NT2/D1 (cell line): ENCODE measurements around the gene OSBPL7.
A peak's percentile ranks its signal among the peaks of the same experiment; 100 is the strongest.

Experiments used
- DNase-seq: peaks from one replicate; pipeline ENCODE4 v3.0.0-alpha.2; 2011; ENCODE audit warnings: low read depth, low spot score
- H3K27me3 ChIP-seq: 2 replicates; pipeline ENCODE4 v1.6.0; 2011; ENCODE audit warnings: mild to moderate bottlenecking; ENCODE audit not compliant: insufficient read length, insufficient read depth
- H3K36me3 ChIP-seq: 2 replicates; pipeline ENCODE4 v1.6.1; 2011; ENCODE audit warnings: mild to moderate bottlenecking, low read length, mixed read lengths; ENCODE audit not compliant: insufficient read depth, insufficient read length
- H3K4me1 ChIP-seq: 2 replicates; pipeline ENCODE4 v1.5.1; 2011; ENCODE audit not compliant: insufficient read depth, insufficient read length
- H3K4me3 ChIP-seq: 2 replicates; pipeline ENCODE4 v1.5.1; 2011; ENCODE audit warnings: low read depth; ENCODE audit not compliant: insufficient read length
- H3K9ac ChIP-seq: 2 replicates; pipeline ENCODE4 v1.6.0; 2011; ENCODE audit warnings: low read depth; ENCODE audit not compliant: insufficient read length
- H3K9me3 ChIP-seq: 2 replicates; pipeline ENCODE4 v1.5.1; 2011; ENCODE audit warnings: mild to moderate bottlenecking, low read length; ENCODE audit not compliant: insufficient read depth
- SUZ12 ChIP-seq: IDR thresholded peaks from 2 replicates; pipeline ENCODE4 v1.6.1; 2011; ENCODE audit not compliant: insufficient read length, insufficient read depth; ENCODE audit errors: extremely low read depth
- YY1 ChIP-seq: IDR thresholded peaks from 2 replicates; pipeline ENCODE4 v1.6.1; 2011; ENCODE audit not compliant: insufficient read length, insufficient read depth
- ZNF274 ChIP-seq: IDR thresholded peaks from 2 replicates; pipeline ENCODE4 v1.6.1; 2011; ENCODE audit warnings: mild to moderate bottlenecking, low read depth, low read length

Gene OSBPL7

DNA sequence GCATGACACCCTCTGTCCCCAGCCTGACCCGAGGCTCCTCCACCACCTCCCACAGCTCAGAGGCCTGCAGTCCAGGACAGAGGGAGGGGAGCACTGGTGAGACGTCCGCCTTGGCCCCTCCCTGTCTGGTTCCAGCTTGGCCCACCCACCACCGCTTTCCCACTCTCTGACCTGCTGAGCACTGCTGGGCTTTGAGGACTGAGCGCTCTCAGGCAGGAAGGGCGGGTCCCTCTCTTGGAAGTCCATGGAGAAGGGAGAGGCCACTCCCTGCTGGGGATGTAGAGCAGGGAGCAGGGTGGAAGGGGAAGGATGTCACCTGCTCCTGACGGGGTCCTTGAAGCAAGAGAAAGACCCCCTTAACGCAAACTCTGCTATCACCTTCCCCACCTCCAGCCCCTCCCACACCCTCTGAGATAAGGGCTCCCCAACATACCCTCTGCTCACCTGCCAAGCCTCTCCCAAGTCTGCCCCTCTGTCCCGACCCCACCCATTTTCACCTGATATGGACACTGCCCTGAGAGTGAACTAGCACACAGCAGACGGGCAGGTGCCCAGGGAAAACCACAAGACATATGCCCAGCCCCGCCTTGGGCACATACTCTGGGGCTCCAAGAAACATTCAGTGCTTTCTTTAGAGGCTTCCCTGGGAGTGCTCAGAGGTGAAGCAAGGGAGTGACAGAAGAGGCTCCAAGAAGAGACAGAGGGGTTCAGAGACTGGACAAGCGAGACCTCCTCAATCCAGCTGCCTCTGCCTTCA is 1.4 kb downstream of the OSBPL7 start:
- Histone ChIP-seq H3K36me3 (peaks cover 60% of the 10 kb centered on the region), H3K9me3 (no peaks in the 10 kb centered on the region), H3K4me3 (no peak overlapping the region), H3K4me1 (peaks cover 4% of the 10 kb centered on the region), H3K9ac (peak overlapping the region; percentile 17), H3K27me3 (no peaks in the 10 kb centered on the region)
- TF ChIP-seq SUZ12 = no peak
- TF ChIP-seq YY1 = no peak
- TF ChIP-seq ZNF274 = no peak
- no peak for DNase-seq

DNA sequence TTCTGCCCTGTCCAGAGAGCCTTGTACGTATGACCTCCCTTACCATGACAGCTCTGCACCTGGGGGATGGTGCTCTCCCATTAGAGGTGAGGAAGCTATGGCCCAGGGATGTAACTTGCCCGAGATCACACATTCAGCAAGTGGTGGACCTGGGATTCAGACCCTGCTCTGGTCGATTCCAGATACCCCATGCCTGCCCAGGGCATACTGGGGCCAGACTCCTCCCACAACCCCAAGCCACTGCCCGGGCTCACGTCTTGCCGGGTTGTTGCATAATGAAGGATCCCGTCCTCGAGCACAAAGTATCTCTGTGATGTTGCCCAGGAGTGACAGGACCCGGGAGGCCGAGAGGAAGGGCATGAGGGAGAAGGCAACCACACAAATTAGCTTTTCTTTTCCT is 2.1 kb downstream of the OSBPL7 start:
- H3K27me3 ChIP-seq = no peaks in the 10 kb centered on the region
- no peak for DNase-seq
- no peak overlapping the region for H3K9ac ChIP-seq
- no peaks in the 10 kb centered on the region for H3K9me3 ChIP-seq
- peaks cover 65% of the 10 kb centered on the region for H3K36me3 ChIP-seq
- TF ChIP-seq SUZ12 = no peak
- TF ChIP-seq ZNF274 = no peak
- TF ChIP-seq YY1 = no peak
- no peak overlapping the region for H3K4me3 ChIP-seq
- H3K4me1 ChIP-seq = peaks cover 4% of the 10 kb centered on the region

DNA sequence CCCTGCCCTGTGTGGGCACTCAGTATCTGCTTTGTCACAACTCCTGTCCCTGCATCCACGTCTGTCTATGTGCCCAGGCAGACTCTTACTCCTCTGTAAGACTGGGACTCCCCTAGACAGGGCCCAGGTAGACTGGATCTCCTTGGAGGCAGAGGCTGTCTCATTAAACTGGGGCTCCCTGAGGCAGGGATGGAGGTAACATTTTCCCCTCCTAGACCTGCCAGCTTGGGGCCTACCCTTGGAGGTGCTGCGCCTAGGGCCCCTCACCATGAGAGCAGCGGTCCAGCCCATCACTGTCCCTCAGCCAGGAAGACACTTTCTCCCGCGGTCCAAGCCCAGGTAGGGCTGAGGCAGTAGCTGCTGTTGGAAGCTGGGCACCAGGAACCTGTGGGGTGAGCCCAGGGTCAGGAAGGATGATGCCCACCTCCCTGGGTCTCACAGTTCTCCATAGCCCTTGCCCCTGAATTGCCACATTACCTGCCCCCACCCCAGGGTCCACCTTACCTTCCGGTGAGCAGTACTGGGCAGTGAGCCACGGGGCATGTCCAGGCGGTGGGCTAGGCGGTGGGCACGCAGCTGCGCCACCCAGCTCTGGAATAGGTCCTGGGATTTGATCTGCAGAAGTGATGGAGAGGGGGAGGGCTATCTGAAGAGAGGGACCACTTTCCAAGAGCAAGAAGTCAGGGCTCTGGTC is 3.4 kb downstream of the OSBPL7 start:
- peaks cover 4% of the 10 kb centered on the region for H3K4me1 ChIP-seq
- H3K9me3 ChIP-seq = no peaks in the 10 kb centered on the region
- DNase-seq = no peak
- TF ChIP-seq ZNF274 (no peak), YY1 (no peak), SUZ12 (no peak)
- no peak overlapping the region for H3K9ac ChIP-seq
- H3K36me3 ChIP-seq = peaks cover 57% of the 10 kb centered on the region
- no peak overlapping the region for H3K4me3 ChIP-seq
- H3K27me3 ChIP-seq = no peaks in the 10 kb centered on the region

DNA sequence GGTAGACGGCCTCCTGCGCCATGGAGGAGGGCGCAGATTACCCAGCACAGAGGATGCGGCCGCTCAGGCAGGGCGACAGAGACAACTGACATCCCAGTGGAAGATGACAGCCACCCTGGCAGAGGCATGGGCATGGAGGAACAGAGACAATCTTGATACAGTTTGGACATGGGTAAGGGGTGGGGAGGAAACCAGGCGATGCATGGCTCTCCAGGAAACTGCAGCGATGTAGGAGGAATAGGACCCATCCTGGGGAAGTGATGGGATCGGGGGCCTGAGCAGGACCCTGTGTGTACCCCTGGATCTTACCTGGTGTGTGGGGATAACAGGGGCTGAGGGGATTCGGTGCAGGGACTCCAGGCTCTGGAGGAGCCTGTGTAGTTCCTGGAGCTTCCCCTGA is 4.6 kb downstream of the OSBPL7 start:
- no peak for TF ChIP-seq YY1
- no peak for TF ChIP-seq SUZ12
- TF ChIP-seq ZNF274 = no peak

DNA sequence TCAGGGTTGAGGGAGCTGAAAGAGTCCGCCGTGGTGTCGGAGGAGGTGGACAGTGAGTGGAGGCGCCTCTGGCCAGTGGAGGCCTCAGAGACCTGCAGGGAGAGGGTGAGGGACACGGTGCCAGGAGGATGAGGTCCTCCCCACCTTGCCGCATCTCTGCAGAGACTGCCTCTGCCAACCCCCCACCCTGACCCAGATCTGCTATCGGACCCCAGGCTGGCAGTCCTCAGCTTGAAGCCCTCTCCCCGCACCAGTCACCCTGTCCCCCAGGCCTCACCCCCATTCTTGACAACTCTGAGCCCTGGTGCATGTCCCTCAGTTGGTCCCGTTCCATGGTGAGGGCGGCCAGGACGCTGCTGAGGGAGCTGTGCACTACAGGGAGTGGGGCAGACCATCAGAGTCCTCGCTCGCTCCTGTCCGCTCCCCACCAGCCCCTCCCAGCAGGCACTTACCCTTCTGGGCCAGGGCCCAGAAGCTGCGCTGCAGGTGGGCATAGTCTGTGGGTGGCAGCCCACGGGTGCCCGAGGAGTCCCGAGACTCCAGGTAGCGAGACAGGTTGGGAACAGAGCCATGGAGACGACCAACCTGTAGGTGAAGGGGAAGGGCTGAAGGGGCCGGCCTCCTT is 5.4 kb downstream of the OSBPL7 start:
- Histone ChIP-seq H3K36me3 (peaks cover 69% of the 10 kb centered on the region), H3K4me1 (peaks cover 6% of the 10 kb centered on the region), H3K27me3 (no peaks in the 10 kb centered on the region), H3K9ac (no peak overlapping the region), H3K4me3 (no peak overlapping the region), H3K9me3 (no peaks in the 10 kb centered on the region)
- TF ChIP-seq YY1 = no peak
- TF ChIP-seq ZNF274 = no peak
- no peak for TF ChIP-seq SUZ12
- no peak for DNase-seq

More for the DNA sequence above, 4.6 kb downstream of the OSBPL7 start:
- DNase-seq = no peak
- H3K36me3 ChIP-seq = peaks cover 65% of the 10 kb centered on the region
- H3K9me3 ChIP-seq = no peaks in the 10 kb centered on the region
- no peaks in the 10 kb centered on the region for H3K27me3 ChIP-seq
- H3K4me1 ChIP-seq = peaks cover 2% of the 10 kb centered on the region
- H3K9ac ChIP-seq = no peak overlapping the region
- no peak overlapping the region for H3K4me3 ChIP-seq

DNA sequence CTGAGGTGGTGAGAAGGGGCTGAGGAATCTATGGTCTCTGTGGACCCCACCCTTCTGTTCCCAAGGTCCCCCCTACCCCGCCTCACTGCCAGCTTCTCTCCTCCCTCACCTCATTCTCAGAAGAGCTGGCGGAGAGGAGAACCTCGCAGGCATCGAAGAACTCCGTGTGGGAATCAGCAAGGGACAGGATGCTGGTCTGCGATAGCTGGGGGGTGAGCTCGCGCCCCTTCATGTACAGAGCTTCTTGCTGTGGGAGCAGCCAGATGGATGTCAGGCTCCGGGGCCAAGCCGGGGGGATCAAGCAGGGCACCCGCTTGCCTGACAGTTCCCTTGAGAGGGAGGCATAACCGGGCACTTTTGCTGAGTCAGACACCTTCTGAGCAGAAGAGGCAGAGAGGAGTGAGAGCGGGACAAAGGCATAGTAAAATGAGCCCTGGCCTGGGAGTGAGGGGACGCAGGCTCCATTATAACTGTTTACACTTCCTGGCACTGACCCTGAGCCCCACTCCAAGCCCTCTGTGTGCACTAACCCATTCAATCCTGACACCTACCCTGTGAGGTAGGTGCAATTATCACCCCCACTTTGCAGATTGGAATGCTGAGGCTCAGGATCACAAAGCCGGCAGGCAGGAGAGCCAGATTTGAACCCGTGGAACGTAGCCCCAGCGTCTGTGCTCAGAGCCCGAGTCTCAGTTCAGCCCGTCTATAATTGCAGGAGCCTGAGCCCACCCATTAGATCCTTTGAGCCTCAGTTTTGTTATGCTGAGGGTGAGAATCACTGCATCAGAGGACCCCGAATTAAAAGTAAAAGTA is 6.3 kb downstream of the OSBPL7 start:
- H3K9ac ChIP-seq = no peak overlapping the region
- no peaks in the 10 kb centered on the region for H3K27me3 ChIP-seq
- peaks cover 70% of the 10 kb centered on the region for H3K36me3 ChIP-seq
- TF ChIP-seq YY1 = no peak
- TF ChIP-seq SUZ12 = no peak
- no peak for TF ChIP-seq ZNF274
- no peaks in the 10 kb centered on the region for H3K9me3 ChIP-seq
- H3K4me3 ChIP-seq = no peak overlapping the region
- peaks cover 10% of the 10 kb centered on the region for H3K4me1 ChIP-seq
- DNase-seq = no peak
